GM12878 (cell line): ENCODE measurements around the gene FOSB. TPM values are rescaled to one million over a fixed set of nuclear protein-coding genes. Genes with fewer than 3 reads are reported as not detected.

Source experiments
- ATAC-seq: fragments of 200-7000 bp; cut with Tn5 transposase; 3 replicates; pipeline ENCODE4 v1.9.1; 2020; ENCODE audit warnings: mild to moderate bottlenecking, moderate library complexity
- BruUV-seq: library from RNA; stranded (reverse); fragments of 400-500 nt; replicated peaks from 2 replicates; lab custom pipeline; 2021; lab: Mats Ljungman, UMichigan
- CTCF ChIA-PET: fragments of 300-600 bp; sonication (Branson Sonifier 250); formaldehyde crosslinking; extraction: SDS; loops from one replicate; lab custom pipeline; 2021; ENCODE audit warnings: inconsistent platforms; lab: Yijun Ruan, JAX
- POLR2A ChIA-PET: fragments of 350-600 bp; formaldehyde crosslinking; extraction: SDS; loops from one replicate; lab custom pipeline; 2021; ENCODE audit warnings: inconsistent platforms; lab: Charles Lee
- RAD21 ChIA-PET: fragments of 300-600 bp; sonication (Branson Sonifier 250); formaldehyde crosslinking; loops from one replicate; lab custom pipeline; 2023; ENCODE audit warnings: antibody characterized with exemption; ENCODE audit not compliant: unreplicated experiment; lab: Charles Lee
- SMC1A ChIA-PET: fragments of 300-600 bp; sonication (Branson Sonifier 250); formaldehyde crosslinking; loops from one replicate; lab custom pipeline; 2023; ENCODE audit not compliant: unreplicated experiment, uncharacterized antibody; lab: Charles Lee
- DNase-seq: peaks from one replicate; pipeline ENCODE4 v3.0.0-alpha.2; 2011; ENCODE audit warnings: low read depth, low spot score
- FAIRE-seq: peaks from 3 replicates; lab custom pipeline; 2011; peaks lifted over from hg19 to GRCh38; lab: Jason Lieb, UNC
- H2AFZ ChIP-seq: 2 replicates; pipeline ENCODE4 v1.6.0; 2011; ENCODE audit warnings: low read depth, low read length, control low read depth; ENCODE audit not compliant: control insufficient read depth
- H3K27ac ChIP-seq: 2 replicates; pipeline ENCODE4 v1.5.1; 2011; ENCODE audit warnings: control low read depth; ENCODE audit not compliant: control insufficient read depth, insufficient read depth
- H3K27me3 ChIP-seq, 2 experiments: replicated peaks in 1 of 2; 2 replicates each; pipeline versions ENCODE4 v1.6.0 to v1.6.1; 2011; ENCODE audit warnings: low read length in 1 of 2; ENCODE audit not compliant: control insufficient read depth in 2 of 2, insufficient read depth in 2 of 2
- H3K36me3 ChIP-seq, 2 experiments: 2 replicates each; pipeline ENCODE4 v1.5.1; 2011; ENCODE audit warnings: low read length in 1 of 2; ENCODE audit not compliant: control insufficient read depth in 2 of 2, insufficient read depth in 2 of 2
- H3K4me1 ChIP-seq: 2 replicates; pipeline ENCODE4 v1.6.1; 2011; ENCODE audit warnings: mild to moderate bottlenecking, low read length, moderate library complexity, mixed read lengths; ENCODE audit not compliant: control insufficient read depth, insufficient read depth
- H3K4me2 ChIP-seq: 2 replicates; pipeline ENCODE4 v1.6.0; 2011; ENCODE audit warnings: control low read depth; ENCODE audit not compliant: control insufficient read depth, insufficient read depth
- H3K4me3 ChIP-seq: fragments of 200-600 bp; sonication (generic); 2 replicates; pipeline ENCODE4 v1.5.1; 2016
- H3K79me2 ChIP-seq: 2 replicates; pipeline ENCODE4 v1.6.0; 2011; ENCODE audit warnings: low read length; ENCODE audit not compliant: control insufficient read depth, insufficient read depth
- H3K9ac ChIP-seq: 2 replicates; pipeline ENCODE4 v1.8.0; 2011; ENCODE audit warnings: low read length, control low read depth, mixed read lengths; ENCODE audit not compliant: control insufficient read depth, insufficient read depth
- H3K9me3 ChIP-seq: replicated peaks from 3 replicates; pipeline ENCODE4 v1.5.1; 2011; ENCODE audit warnings: mild to moderate bottlenecking, low read length; ENCODE audit not compliant: control insufficient read depth, insufficient read depth
- H4K20me1 ChIP-seq: 2 replicates; pipeline ENCODE4 v1.6.0; 2011; ENCODE audit not compliant: control insufficient read depth, insufficient read depth
- HCFC1 ChIP-seq: fragments of 150-350 bp; IDR thresholded peaks from 2 replicates; pipeline ENCODE4 v1.6.1; 2014; ENCODE audit warnings: low read length
- HDGF ChIP-seq: fragments of 450-650 bp; IDR thresholded peaks from 2 replicates; pipeline ENCODE4 v1.6.1; 2016; ENCODE audit warnings: antibody characterized with exemption
- IKZF1 ChIP-seq: fragments of 450-650 bp; conservative IDR thresholded peaks from 2 replicates; pipeline ENCODE4 v1.6.1; 2017; ENCODE audit warnings: antibody characterized with exemption, mild to moderate bottlenecking
- IKZF2 ChIP-seq, 2 experiments: fragments of 450-650 bp; IDR thresholded peaks; 2 replicates each; pipeline ENCODE4 v1.6.1; 2017; ENCODE audit warnings: mild to moderate bottlenecking in 2 of 2, moderate library complexity in 2 of 2
- IRF3 ChIP-seq: fragments of 450-650 bp; IDR thresholded peaks from 2 replicates; pipeline ENCODE4 v1.6.1; 2014; ENCODE audit warnings: mild to moderate bottlenecking
- MYC ChIP-seq: IDR thresholded peaks from 2 replicates; pipeline ENCODE4 v1.6.1; 2011; ENCODE audit warnings: mild to moderate bottlenecking, low read length, moderate library complexity, inconsistent platforms; ENCODE audit not compliant: insufficient read depth, insufficient replicate concordance, insufficient read length, severe bottlenecking
- POLR2A ChIP-seq: IDR thresholded peaks from 2 replicates; pipeline ENCODE4 v1.6.1; 2011; ENCODE audit warnings: low read depth, mild to moderate bottlenecking, low read length
- POU2F2 ChIP-seq: IDR thresholded peaks from 3 replicates; pipeline ENCODE4 v1.6.1; 2011; ENCODE audit warnings: low read depth, mild to moderate bottlenecking, low read length, borderline replicate concordance
- WGBS: methylation state at CpG from one replicate; pipeline ENCODE4 v1.1.6; 2016; ENCODE audit warnings: low lambda C conversion rate; ENCODE audit not compliant: insufficient replicate concordance, insufficient coverage; ENCODE audit errors: missing lambda C conversion rate; 5-methylcytosine and 5-hydroxymethylcytosine counted together
- in situ Hi-C: fragments of 300-500 bp; cut with MboI; formaldehyde crosslinking; loops from 9 replicates; pipeline ENCODE4 v1.14.3; 2018; ENCODE audit warnings: mixed read lengths
- intact Hi-C: fragments of 100-400 bp; cut with micrococcal nuclease; formaldehyde crosslinking; loops from one replicate; pipeline ENCODE4 v1.14.2; 2022; ENCODE audit not compliant: unreplicated experiment
- polyA plus RNA-seq, 11 experiments: library from polyadenylated mRNA; depleted of rRNA in 4 of 11; unstranded in 6 of 11; stranded (reverse) in 5 of 11; fragments of >200 nt; fragmentation: Nextera tagmentation in 4 of 11; fragmentation: Illumina TruSeq in 1 of 11; extraction: Ambion mirVana in 4 of 11; extraction: Trizol in 1 of 11; gene quantifications; 1 replicate in 1 of 11; 2 replicates in 10 of 11; pipeline versions ENCODE4 v1.2.1 to v1.2.3, GENCODE V29; 2011 to 2016; ENCODE audit warnings: inconsistent platforms in 2 of 11, missing spikeins in 2 of 11, low read depth in 1 of 11
- total RNA-seq, 4 experiments: library from RNA; depleted of rRNA in 3 of 4; stranded (reverse); fragments of >200 nt in 3 of 4; fragmentation: Illumina TruSeq in 1 of 4; extraction: Trizol in 1 of 4; gene quantifications; 2 replicates each; pipeline versions ENCODE4 v1.2.1 to v1.2.3, GENCODE V29; 2013 to 2021

Gene FOSB
- total and polyA plus RNA-seq, 10 of the 15 experiments (the other 5 are each of a cell fraction or from before 2014, with no cell fraction given): 0.06 to 0.56 (median 0.26) TPM

GRCh38 chr19:45421947-45422498 lies 45.8 kb upstream of the FOSB start:
- peaks cover 16% of the 10 kb centered on the region for H3K79me2 ChIP-seq
- H4K20me1 ChIP-seq: no peaks in the 10 kb centered on the region
- DNase-seq (no peak), FAIRE-seq (no peak), ATAC-seq (no peak)
- BruUV-seq: no TSS peak
- H3K27me3 ChIP-seq: no peaks in the 10 kb centered on the region
- intact Hi-C loops: no loop called here
- no peaks in the 10 kb centered on the region; a peak in 2 of 4 replicates for H3K36me3 ChIP-seq
- WGBS: 60% methylated on average over 6 of the region's 6 CpGs
- H3K27ac ChIP-seq: no peak overlapping the region
- POLR2A ChIA-PET: interaction anchor here (1.0 kb wide), 1 partner anchor 20 kb away, joined by 3 read pairs; no protein-coding TSS in a partner anchor
- H3K4me3 ChIP-seq: 0 out of 2 replicates have a peak overlapping the region, but pooled peaks have one; percentile 46
- in situ Hi-C loops: no loop called here
- CTCF ChIA-PET: interaction anchor here (0.6 to 4.9 kb wide), 4 partner anchors 14 to 57 kb away, joined by 3 to 42 read pairs (median 6); partner anchors contain the start of gene PPP1R13L
- peak; percentile 9 to 18; a peak in 1 of 4 replicates for TF ChIP-seq IKZF2 (IDR thresholded peaks at IDR 0.05)
- TF ChIP-seq IRF3: no peak
- no peak for TF ChIP-seq HCFC1
- no peak for TF ChIP-seq POLR2A
- TF ChIP-seq MYC: no peak
- no peak for TF ChIP-seq POU2F2
- TF ChIP-seq HDGF: 0 out of 2 replicates have a peak, but pooled peaks have one; percentile 58
- TF ChIP-seq IKZF1: peak; percentile 42; the same call in 1 of the 2 replicates
- TF ChIP-seq, all 136 proteins: peak for 3
- Histone ChIP-seq H3K9ac (no peak overlapping the region), H3K9me3 (no peaks in the 10 kb centered on the region), H2AFZ (no peak overlapping the region), H3K4me2 (0 out of 2 replicates have a peak overlapping the region, but pooled peaks have one; percentile 2), H3K4me1 (peaks cover 38% of the 10 kb centered on the region)
- ChIA-PET SMC1A (interaction anchor here (0.9 to 1.5 kb wide), 2 partner anchors 20 to 57 kb away, joined by 3 read pairs; no protein-coding TSS in a partner anchor), RAD21 (interaction anchor here (1.1 to 1.4 kb wide), 2 partner anchors 15 to 46 kb away, joined by 3 to 6 read pairs; partner anchors contain the start of gene FOSB)
